HepG2 (cell line): ENCODE data around the gene STC2. TPM values are rescaled to one million over a fixed set of nuclear protein-coding genes. Genes with fewer than 3 reads are reported as not detected.
A peak's percentile ranks its signal among the peaks of the same experiment; 100 is the strongest.

Experiments used
- AHR ChIP-seq: IDR thresholded peaks from 2 replicates; pipeline ENCODE4 v1.6.1; 2018; ENCODE audit warnings: missing genetic modification reagents, missing compliant biosample characterization
- HMG20A ChIP-seq: IDR thresholded peaks from 2 replicates; pipeline ENCODE4 v1.6.1; 2016; ENCODE audit warnings: borderline replicate concordance
- MAFK ChIP-seq, 2 experiments: IDR thresholded peaks in 1 of 2; conservative IDR thresholded peaks in 1 of 2; 2 replicates each; pipeline ENCODE4 v1.6.1; 2011; ENCODE audit warnings: improper control_type of control experiment in 2 of 2, low read length in 2 of 2
- PHF20 ChIP-seq: sonication (generic); formaldehyde crosslinking; IDR thresholded peaks from 2 replicates; pipeline ENCODE4 v1.5.0; 2020; ENCODE audit warnings: mild to moderate bottlenecking, missing genetic modification reagents
- SMAD1 ChIP-seq: sonication (generic); formaldehyde crosslinking; IDR thresholded peaks from 2 replicates; pipeline ENCODE4 v1.4.0; 2020; ENCODE audit warnings: missing genetic modification reagents, low read depth, mild to moderate bottlenecking, borderline replicate concordance
- SNAI1 ChIP-seq: sonication (generic); formaldehyde crosslinking; IDR thresholded peaks from 2 replicates; pipeline ENCODE4 v1.5.0; 2020; ENCODE audit warnings: mild to moderate bottlenecking, missing genetic modification reagents, borderline replicate concordance
- SOX13 ChIP-seq, 3 experiments: fragments of 450-650 bp in 1 of 3; sonication (generic) in 1 of 3; formaldehyde crosslinking in 1 of 3; IDR thresholded peaks in 2 of 3; conservative IDR thresholded peaks in 1 of 3; 2 replicates each; pipeline versions ENCODE4 v1.5.0 to v1.6.1; 2016 to 2020; ENCODE audit warnings: antibody characterized with exemption in 1 of 3, mild to moderate bottlenecking in 1 of 3, missing compliant biosample characterization in 1 of 3, missing genetic modification reagents in 1 of 3, moderate library complexity in 1 of 3
- SRF ChIP-seq: IDR thresholded peaks from 2 replicates; pipeline ENCODE4 v1.6.1; 2011; ENCODE audit warnings: mild to moderate bottlenecking, low read depth, low read length, moderate library complexity
- TAF15 ChIP-seq: fragments of 200-400 bp; formaldehyde crosslinking; IDR thresholded peaks from one replicate; pipeline ENCODE4 v1.6.1; 2018; ENCODE audit warnings: mild to moderate bottlenecking, low read depth, low read length; ENCODE audit not compliant: poor library complexity, severe bottlenecking
- ZFP36L1 ChIP-seq: sonication (generic); formaldehyde crosslinking; IDR thresholded peaks from 2 replicates; pipeline ENCODE4 v1.8.0; 2022; ENCODE audit warnings: mild to moderate bottlenecking, missing genetic modification reagents, moderate library complexity
- ZFP41 ChIP-seq: sonication (generic); formaldehyde crosslinking; IDR thresholded peaks from 2 replicates; pipeline ENCODE4 v1.4.0; 2020; ENCODE audit warnings: mild to moderate bottlenecking, missing genetic modification reagents, borderline replicate concordance
- ZNF484 ChIP-seq: sonication (generic); formaldehyde crosslinking; IDR thresholded peaks from 2 replicates; pipeline ENCODE4 v1.5.1; 2020; ENCODE audit warnings: mild to moderate bottlenecking, low read depth, missing genetic modification reagents, borderline replicate concordance
- ZNF567 ChIP-seq: sonication (generic); formaldehyde crosslinking; IDR thresholded peaks from 2 replicates; pipeline ENCODE4 v1.8.1; 2023; ENCODE audit warnings: mild to moderate bottlenecking, missing genetic modification reagents, borderline replicate concordance
- ZNF619 ChIP-seq: sonication (generic); formaldehyde crosslinking; IDR thresholded peaks from 2 replicates; pipeline ENCODE4 v1.4.0; 2020; ENCODE audit warnings: mild to moderate bottlenecking, missing genetic modification reagents
- ZSCAN22 ChIP-seq: sonication (generic); formaldehyde crosslinking; IDR thresholded peaks from 2 replicates; pipeline ENCODE4 v1.4.0; 2020; ENCODE audit warnings: mild to moderate bottlenecking, missing genetic modification reagents
- polyA plus RNA-seq, 8 experiments: library from polyadenylated mRNA; depleted of rRNA in 3 of 8; stranded (reverse) in 7 of 8; unstranded in 1 of 8; fragments of >200 nt; fragmentation: Illumina TruSeq in 4 of 8; extraction: Trizol in 4 of 8; gene quantifications; 2 replicates each; pipeline versions ENCODE4 v1.2.1 to v1.2.3, GENCODE V29; 2011 to 2016; ENCODE audit warnings: low read depth in 4 of 8, missing spikeins in 1 of 8, mixed read lengths in 1 of 8; ENCODE audit not compliant: insufficient read depth in 1 of 8
- total RNA-seq, 5 experiments: library from RNA; depleted of rRNA; stranded (reverse); fragments of >200 nt; fragmentation: Illumina TruSeq; extraction: Trizol; gene quantifications; 2 replicates each; pipeline ENCODE4 v1.2.3, GENCODE V29; 2016; ENCODE audit warnings: low read depth in 1 of 5
- TF ChIP-seq, protein P1 (sequence below): sonication (generic); formaldehyde crosslinking; IDR thresholded peaks from 2 replicates; pipeline ENCODE4 v1.9.0; 2022; ENCODE audit warnings: missing genetic modification reagents, mild to moderate bottlenecking, borderline replicate concordance
- TF ChIP-seq, protein P2 (sequence below): sonication (generic); formaldehyde crosslinking; IDR thresholded peaks from 2 replicates; pipeline ENCODE4 v1.4.0; 2020; ENCODE audit warnings: missing genetic modification reagents
- TF ChIP-seq, protein P3 (sequence below): sonication (generic); formaldehyde crosslinking; IDR thresholded peaks from 2 replicates; pipeline ENCODE4 v1.8.0; 2022; ENCODE audit warnings: mild to moderate bottlenecking, missing genetic modification reagents; ENCODE audit not compliant: insufficient replicate concordance
- TF ChIP-seq, protein P4 (sequence below): sonication (generic); formaldehyde crosslinking; IDR thresholded peaks from 2 replicates; pipeline ENCODE4 v1.5.1; 2020; ENCODE audit warnings: missing genetic modification reagents, mild to moderate bottlenecking, borderline replicate concordance

The STC2 gene
- total and polyA plus RNA-seq, 2 of the 13 experiments (the other 11 are each of a cell fraction or from before 2014, with no cell fraction given): 27.1 to 69.2 TPM

DNA sequence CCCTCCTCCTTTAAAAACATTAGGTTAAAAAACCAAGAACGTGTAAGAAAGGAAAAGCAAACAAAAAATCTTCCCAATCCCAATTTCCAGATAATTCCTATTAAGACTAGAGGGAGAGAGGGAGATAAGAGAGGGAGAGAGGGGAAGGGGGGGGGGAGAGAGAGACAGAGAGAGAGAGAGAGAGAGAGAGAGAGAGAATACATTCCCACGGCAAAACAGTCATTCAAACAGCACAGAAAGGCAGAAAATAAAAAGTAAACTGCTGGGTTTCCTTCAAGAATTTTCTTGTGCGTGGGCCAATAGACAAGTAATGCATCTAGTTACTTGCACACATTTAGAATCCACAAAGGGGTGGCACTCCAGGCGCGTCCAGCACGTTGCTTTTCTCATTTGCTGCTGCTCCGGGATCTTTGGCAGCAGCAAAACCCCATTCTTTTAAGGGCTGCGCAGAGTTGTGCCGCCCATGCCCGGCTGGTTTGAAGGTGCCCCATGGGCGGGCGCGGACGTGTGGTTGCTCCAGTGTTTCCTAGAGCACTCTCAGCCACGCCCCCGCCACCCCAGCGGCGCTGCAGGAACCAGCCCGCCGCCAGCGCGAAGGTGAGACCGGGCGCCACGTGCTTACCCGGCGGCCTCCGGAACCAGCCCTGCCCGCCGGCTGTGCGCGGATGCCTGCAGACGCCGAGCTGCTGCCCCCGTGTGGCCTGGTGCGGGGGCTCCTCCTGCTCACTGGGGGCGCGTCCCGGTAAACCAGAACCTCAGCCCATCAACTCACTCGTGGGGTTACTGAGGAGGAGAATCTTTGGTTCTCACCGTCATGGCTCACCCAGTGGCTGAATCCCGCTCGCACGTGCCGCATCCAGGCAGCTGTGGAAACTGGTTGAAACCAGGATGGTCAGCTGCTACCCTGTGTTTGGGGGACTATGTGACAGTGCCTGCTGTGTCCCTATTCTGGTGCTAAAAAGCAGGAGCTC, 44.6 kb downstream of the STC2 start (continued):
- TF ChIP-seq, protein P1, sequence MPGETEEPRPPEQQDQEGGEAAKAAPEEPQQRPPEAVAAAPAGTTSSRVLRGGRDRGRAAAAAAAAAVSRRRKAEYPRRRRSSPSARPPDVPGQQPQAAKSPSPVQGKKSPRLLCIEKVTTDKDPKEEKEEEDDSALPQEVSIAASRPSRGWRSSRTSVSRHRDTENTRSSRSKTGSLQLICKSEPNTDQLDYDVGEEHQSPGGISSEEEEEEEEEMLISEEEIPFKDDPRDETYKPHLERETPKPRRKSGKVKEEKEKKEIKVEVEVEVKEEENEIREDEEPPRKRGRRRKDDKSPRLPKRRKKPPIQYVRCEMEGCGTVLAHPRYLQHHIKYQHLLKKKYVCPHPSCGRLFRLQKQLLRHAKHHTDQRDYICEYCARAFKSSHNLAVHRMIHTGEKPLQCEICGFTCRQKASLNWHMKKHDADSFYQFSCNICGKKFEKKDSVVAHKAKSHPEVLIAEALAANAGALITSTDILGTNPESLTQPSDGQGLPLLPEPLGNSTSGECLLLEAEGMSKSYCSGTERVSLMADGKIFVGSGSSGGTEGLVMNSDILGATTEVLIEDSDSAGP (CRISPR knock-in tag): peak; percentile 94
- TF ChIP-seq SNAI1 (CRISPR knock-in tag) (peak; percentile 64; the same call in 1 of the 2 replicates), SOX13 (IDR thresholded peaks at IDR 0.05) (no peak), SOX13 (CRISPR knock-in tag; conservative IDR thresholded peaks at IDR 0.05 in 1 of 2, IDR thresholded peaks at IDR 0.05 in 1 of 2) (peak in 1 of 2 experiments; percentile 62; a peak in 1 of 4 replicates), AHR (peak; percentile 91), ZFP36L1 (CRISPR knock-in tag) (peak; percentile 98), PHF20 (CRISPR knock-in tag) (peak; percentile 42), ZNF567 (CRISPR knock-in tag) (peak; percentile 92; the same call in 1 of the 2 replicates), HMG20A (CRISPR knock-in tag) (0 out of 2 replicates have a peak, but pooled peaks have one; percentile 40), SRF (no peak), ZSCAN22 (CRISPR knock-in tag) (no peak), ZFP41 (CRISPR knock-in tag) (peak; percentile 97), SMAD1 (CRISPR knock-in tag) (peak; percentile 94; the same call in 1 of the 2 replicates), ZNF484 (CRISPR knock-in tag) (0 out of 2 replicates have a peak, but pooled peaks have one; percentile 89), MAFK (conservative IDR thresholded peaks at IDR 0.05 in 1 of 2, IDR thresholded peaks at IDR 0.05 in 1 of 2; ENCODE audit: low read length in 2 of 2) (no peak), ZNF619 (CRISPR knock-in tag) (peak; percentile 98), TAF15 (no peak)
- TF ChIP-seq, protein P2, sequence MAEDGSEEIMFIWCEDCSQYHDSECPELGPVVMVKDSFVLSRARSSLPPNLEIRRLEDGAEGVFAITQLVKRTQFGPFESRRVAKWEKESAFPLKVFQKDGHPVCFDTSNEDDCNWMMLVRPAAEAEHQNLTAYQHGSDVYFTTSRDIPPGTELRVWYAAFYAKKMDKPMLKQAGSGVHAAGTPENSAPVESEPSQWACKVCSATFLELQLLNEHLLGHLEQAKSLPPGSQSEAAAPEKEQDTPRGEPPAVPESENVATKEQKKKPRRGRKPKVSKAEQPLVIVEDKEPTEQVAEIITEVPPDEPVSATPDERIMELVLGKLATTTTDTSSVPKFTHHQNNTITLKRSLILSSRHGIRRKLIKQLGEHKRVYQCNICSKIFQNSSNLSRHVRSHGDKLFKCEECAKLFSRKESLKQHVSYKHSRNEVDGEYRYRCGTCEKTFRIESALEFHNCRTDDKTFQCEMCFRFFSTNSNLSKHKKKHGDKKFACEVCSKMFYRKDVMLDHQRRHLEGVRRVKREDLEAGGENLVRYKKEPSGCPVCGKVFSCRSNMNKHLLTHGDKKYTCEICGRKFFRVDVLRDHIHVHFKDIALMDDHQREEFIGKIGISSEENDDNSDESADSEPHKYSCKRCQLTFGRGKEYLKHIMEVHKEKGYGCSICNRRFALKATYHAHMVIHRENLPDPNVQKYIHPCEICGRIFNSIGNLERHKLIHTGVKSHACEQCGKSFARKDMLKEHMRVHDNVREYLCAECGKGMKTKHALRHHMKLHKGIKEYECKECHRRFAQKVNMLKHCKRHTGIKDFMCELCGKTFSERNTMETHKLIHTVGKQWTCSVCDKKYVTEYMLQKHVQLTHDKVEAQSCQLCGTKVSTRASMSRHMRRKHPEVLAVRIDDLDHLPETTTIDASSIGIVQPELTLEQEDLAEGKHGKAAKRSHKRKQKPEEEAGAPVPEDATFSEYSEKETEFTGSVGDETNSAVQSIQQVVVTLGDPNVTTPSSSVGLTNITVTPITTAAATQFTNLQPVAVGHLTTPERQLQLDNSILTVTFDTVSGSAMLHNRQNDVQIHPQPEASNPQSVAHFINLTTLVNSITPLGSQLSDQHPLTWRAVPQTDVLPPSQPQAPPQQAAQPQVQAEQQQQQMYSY (CRISPR knock-in tag): peak; percentile 83
- TF ChIP-seq, protein P3, sequence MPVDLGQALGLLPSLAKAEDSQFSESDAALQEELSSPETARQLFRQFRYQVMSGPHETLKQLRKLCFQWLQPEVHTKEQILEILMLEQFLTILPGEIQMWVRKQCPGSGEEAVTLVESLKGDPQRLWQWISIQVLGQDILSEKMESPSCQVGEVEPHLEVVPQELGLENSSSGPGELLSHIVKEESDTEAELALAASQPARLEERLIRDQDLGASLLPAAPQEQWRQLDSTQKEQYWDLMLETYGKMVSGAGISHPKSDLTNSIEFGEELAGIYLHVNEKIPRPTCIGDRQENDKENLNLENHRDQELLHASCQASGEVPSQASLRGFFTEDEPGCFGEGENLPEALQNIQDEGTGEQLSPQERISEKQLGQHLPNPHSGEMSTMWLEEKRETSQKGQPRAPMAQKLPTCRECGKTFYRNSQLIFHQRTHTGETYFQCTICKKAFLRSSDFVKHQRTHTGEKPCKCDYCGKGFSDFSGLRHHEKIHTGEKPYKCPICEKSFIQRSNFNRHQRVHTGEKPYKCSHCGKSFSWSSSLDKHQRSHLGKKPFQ: peak; percentile 94
- TF ChIP-seq, protein P4, sequence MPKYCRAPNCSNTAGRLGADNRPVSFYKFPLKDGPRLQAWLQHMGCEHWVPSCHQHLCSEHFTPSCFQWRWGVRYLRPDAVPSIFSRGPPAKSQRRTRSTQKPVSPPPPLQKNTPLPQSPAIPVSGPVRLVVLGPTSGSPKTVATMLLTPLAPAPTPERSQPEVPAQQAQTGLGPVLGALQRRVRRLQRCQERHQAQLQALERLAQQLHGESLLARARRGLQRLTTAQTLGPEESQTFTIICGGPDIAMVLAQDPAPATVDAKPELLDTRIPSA (CRISPR knock-in tag): peak; percentile 84; the same call in 1 of the 2 replicates
